GM18868 (cell line): ENCODE measurements around the gene NDUFV2.
"Not testable (repeated sequence)": the region's sequence is repeated elsewhere in the genome, so short reads cannot be mapped to it uniquely, and the experiment has no call there.

Experiments
- ATAC-seq: cut with Tn5 transposase; IDR thresholded peaks from one replicate; pipeline ENCODE4 v1.9.1; 2021; ENCODE audit warnings: mild to moderate bottlenecking, moderate library complexity; ENCODE audit not compliant: unreplicated experiment

Gene NDUFV2

GRCh38 chr18:9088727-9089126, 13.8 kb upstream of the NDUFV2 start:
- ATAC-seq = not testable (repeated sequence)

DNA sequence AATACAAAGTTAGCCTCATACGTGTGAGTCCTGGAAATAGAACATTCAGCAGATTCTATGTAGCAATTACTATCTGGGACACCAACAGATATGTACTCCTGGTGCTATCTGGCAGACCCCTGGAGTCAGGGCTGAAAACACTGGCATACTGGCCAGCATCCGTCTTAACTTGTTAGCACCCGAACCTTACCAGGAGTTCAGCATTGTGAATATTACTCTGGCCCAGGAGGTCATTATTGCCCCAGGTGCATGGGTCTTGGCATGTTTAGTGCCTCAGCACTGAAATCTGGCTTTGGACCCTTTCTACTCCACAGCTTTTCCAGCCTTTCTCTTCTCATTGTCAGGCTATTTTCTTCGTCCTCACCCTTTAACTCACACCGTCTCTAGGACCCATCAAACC, 11.9 kb upstream of the NDUFV2 start:
- ATAC-seq = no peak

DNA sequence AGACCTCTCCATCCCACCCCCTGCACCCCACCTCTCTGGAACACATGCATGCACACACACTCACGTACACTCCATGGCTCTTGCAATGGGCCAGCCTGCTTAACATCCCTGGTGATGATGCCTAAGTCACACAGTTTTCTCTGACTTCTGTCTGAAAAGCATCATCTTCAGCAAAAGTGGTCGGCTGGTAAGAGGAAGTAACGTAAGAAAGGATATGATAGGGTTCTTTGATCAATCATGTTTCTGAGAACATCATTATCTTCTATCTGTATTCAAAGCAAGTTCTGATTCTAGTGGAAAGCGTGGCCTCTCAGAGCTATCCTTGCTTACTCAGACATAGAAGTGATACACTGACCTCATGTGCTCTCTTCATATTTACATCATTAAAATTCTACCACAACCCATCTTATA, 11.4 kb upstream of the NDUFV2 start:
- no peak for ATAC-seq

- no peak for ATAC-seq
Measured at GRCh38 chr18:9092665-9093064, 9.8 kb upstream of the NDUFV2 start.

- ATAC-seq = not testable (repeated sequence)
Measured at GRCh38 chr18:9093109-9093508, 9.4 kb upstream of the NDUFV2 start.

GRCh38 chr18:9094307-9095226, 7.9 kb upstream of the NDUFV2 start:
- peak; percentile 45 for ATAC-seq

- peak; percentile 84 for ATAC-seq
Measured at GRCh38 chr18:9095297-9096006, 7.0 kb upstream of the NDUFV2 start.

DNA sequence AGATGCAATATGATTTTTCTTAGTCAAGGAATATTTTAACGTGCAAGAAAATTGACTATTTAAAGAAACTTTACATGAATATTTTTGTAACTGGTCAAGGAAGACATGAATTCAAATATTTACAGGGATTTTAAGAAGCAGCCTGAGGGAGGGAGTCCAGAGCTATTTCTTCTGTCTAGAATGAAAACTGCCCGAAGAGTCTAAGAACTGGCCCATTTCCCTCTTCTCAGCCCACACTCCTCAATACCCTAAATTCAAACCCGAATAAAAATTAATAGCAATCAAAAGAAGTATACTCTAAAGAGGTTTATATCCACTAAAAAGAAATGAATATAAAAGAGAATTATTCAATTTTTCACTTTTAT, 6.5 kb upstream of the NDUFV2 start:
- peak; percentile 3 for ATAC-seq

GRCh38 chr18:9096685-9097084, 5.8 kb upstream of the NDUFV2 start:
- ATAC-seq = no peak

- ATAC-seq = no peak
Measured at GRCh38 chr18:9097349-9097748, 5.2 kb upstream of the NDUFV2 start.

DNA sequence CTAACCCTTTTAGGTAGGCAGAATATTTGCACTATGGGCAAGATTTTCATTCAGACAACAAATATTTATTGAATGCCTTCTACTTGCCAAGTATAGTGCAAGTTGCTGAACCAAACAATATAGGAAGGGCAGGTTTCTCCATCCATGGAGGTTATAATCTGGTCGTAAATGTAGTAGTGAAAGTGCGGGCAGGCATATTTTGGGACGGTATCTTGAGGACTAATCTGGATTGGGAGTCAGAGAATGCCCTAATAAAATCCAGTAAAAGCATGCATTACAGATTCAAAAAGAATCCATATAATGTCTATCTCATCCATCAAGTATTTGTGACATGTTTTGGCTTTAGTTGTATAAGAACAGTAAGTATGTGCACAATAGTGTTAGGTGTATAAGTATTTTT, 1.7 kb upstream of the NDUFV2 start:
- no peak for ATAC-seq

GRCh38 chr18:9101730-9102507, 580 bp upstream of the NDUFV2 start:
- peak; percentile 23 for ATAC-seq

DNA sequence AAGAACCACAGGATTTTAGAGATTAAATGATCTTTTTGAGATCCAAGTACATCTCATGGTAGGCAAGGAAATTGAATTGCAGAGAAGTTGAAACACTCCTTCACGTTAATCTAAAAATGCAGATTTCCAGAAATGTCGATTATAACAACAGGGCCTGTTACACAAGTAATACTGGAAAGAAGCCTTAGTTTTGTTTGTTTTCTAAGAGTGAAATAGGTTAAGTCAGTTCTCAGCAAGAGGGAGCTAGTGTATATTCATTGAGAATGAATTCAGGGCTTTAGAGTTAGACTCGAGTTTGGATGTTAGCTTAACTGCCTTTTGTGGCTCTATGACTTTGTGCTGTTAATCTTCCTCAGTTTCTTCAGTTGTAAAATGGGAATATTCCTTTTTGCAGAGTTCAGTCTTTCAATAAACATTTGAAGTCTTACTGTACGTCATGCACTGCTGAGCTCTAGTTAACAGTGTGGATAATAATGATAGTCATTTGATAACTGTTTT, 926 bp downstream of the NDUFV2 start:
- ATAC-seq = no peak

DNA sequence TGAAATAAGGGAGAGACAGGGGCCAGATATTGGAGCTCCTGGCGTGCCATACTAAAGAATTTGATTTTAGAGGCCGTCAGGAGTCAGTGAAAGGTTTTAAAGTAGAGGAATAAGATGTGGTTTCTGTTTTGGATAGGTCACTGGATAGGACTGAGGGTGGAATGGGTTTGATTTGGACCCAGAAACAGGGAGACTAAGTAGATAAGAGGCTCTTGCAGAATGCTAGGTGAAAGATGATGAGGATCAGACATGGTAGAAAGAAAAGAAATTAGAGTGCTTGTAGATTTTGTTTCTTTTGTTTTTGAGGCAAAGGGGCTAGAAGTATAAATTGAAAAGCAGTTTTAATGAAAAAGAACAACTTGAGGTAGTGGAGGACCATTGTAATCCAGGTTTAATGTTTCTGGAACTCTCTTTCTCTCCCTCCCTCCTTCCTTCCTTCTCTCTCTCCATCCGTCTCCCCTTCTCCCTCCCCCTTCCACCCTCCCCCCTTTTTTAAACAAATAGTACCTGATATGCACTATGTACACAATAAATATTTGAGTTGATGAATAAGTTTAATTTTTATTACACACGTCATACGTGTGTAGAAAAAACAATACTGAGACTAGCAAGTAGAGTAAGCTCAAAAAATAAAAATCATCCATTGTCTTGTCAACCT, 1.9 kb downstream of the NDUFV2 start:
- ATAC-seq = no peak

DNA sequence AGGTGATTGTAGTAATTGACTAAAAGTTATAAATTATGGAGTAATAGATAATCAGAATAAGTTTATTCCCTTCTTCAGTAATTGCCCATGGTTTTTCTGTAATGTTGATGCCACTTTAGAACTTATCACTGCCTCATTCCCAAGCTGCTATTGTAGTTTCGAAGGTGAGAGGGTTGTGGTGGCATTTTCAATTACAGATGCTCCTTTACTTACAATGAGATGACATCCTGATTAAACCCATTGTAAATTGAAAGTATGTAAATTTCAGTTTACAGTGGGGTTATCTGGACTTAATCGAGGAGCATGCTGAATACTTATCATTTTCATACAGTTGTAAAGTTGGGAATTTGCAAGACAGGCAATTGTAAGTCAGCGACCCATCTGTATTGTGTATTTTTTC, 2.9 kb downstream of the NDUFV2 start:
- no peak for ATAC-seq

- no peak for ATAC-seq
Measured at GRCh38 chr18:9106094-9106493, 3.6 kb downstream of the NDUFV2 start.

DNA sequence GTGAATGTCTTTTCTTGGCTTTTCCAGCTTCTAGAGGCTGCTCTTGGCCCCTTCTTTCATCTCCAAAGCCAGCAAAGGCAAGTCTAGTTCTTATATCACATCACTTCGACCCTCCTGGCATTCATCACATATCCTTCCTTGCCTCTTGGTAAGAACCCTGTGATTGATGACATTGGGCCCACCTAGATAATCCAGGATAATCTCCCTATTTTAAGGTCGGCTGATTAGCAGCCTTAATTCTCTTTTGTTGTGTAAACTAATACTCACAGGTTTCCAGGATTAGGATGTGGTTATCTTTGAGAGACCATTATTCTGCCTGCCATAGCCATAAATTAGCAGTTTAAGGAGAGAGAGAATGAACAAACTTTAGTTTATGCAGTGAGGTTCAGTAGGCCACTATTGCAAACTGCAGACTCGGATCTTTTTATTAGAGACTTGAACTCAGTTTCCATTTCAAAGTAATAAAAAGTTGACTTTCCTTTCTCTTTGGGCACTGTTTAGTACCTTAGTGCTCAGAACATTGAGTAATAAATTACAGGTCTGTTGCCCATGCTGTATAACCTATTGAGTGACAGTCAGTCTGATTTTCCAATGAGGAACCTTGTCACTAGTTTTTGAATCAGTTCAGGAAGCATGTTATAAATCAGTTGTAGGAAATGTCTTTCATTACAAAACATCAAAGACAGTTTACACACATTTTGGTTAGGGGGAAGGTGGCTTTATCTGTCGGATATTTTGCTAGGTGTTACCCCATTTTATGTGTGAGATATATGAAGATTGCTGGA, 4.5 kb downstream of the NDUFV2 start:
- ATAC-seq = no peak

- ATAC-seq = no peak
Measured at GRCh38 chr18:9108911-9109310, 6.4 kb downstream of the NDUFV2 start.

GRCh38 chr18:9109523-9109922, 7.0 kb downstream of the NDUFV2 start:
- ATAC-seq = no peak
